Parietal lobe (tissue), 2 donors: ENCODE measurements around the gene RPL3. TPM values are rescaled to one million over a fixed set of nuclear protein-coding genes. Genes with fewer than 3 reads are reported as not detected.

ENCODE experiments used
- small RNA-seq: library from RNA; depleted of rRNA; stranded (forward); fragments of <200 nt; gene quantifications from one replicate; pipeline ENCODE3, GENCODE V24; 2014; ENCODE audit warnings: low replicate concordance
- total RNA-seq: library from RNA; depleted of rRNA; stranded (reverse); fragments of >200 nt; gene quantifications from one replicate; pipeline ENCODE4 v1.2.3, GENCODE V29; 2014

The RPL3 gene
- total RNA-seq = 1,222 TPM

DNA sequence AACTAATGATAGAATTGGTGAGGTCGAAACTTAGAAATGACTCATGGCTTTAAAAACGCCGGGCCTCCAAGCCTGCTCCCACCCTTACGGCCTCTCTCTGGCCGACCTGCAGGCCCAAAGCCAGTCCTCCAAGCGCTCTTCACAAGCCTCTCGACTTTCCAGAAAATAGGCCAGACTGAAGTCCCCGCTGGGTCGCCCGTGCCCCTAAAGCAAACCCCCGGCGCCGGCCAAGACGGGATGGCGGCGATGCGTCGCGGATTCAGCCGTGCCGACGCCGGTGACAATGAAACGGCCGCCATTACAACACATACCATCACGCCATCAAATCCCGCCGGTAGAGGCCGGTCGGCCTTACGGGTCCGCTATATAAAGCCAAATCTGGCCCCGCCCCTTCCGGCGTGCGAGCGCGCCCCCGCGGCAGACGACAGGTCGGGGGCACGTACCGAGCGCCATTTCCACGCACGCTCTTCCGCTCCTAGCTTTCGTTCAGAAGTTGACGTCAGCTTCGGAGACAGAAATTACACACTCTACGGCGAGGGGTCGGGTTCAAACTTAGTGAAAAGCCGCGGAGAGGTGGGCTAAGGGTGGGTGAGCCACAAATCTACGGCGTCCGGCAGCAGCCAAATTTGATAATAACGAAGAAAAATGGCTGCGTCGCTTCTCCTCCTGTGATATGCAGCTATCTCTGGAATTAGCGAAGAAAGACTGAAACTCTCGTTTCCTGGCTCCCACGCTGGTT is at the start of gene RPL3:
RPL3 (minus strand) TSS at position 340 of the 739 bp plus-strand sequence; CDS start at position 314, 26 bp downstream.

GRCh38 chr22:39349967-39350726 is 30.7 kb upstream of the RPL3 start, which contains the start of gene SYNGR1:
SYNGR1 (plus strand) TSS chr22:39349991; CDS start chr22:39350011, 20 bp downstream.

Small RNAs within 50 kb of the gene (small RNA-seq; reads per million reads assigned to genes)
- gene SNORD43 = not detected
- gene SNORD83A = 2,715 reads per million, percentile 99 among the genes with 10 or more reads in this experiment
- not detected for gene SNORD83B

Other genes with a start within 250 kb of the RPL3 start
- gene APOBEC3G, start 242.3 kb downstream of the RPL3 start, total RNA-seq = 1.6 TPM
- not detected for gene APOBEC3H, start 222.4 kb downstream of the RPL3 start, total RNA-seq
- 12.5 TPM for gene CBX7, start 166.9 kb downstream of the RPL3 start, total RNA-seq
- 1.6 TPM for gene PDGFB, start 74.6 kb downstream of the RPL3 start, total RNA-seq
- gene SYNGR1, start 30.4 kb upstream of the RPL3 start, total RNA-seq = 68.9 TPM
- 35.4 TPM for gene TAB1, start 80.2 kb upstream of the RPL3 start, total RNA-seq
- gene MGAT3, start 137.4 kb upstream of the RPL3 start, total RNA-seq = 26.6 TPM
- 21.6 TPM for gene MIEF1, start 182.7 kb upstream of the RPL3 start, total RNA-seq
- gene ATF4, start 200.9 kb upstream of the RPL3 start, total RNA-seq = 122 TPM
- gene RPS19BP1, start 213.1 kb upstream of the RPL3 start, total RNA-seq = 30.4 TPM